Limb (tissue), 2 donors: ENCODE data around the gene TRMT11.
"Not testable (repeated sequence)": the region's sequence is repeated elsewhere in the genome, so short reads cannot be mapped to it uniquely, and the experiment has no call there.

ENCODE experiments used
- DNase-seq, 2 donors: peaks; one replicate each; pipeline ENCODE4 v3.0.0-alpha.2; 2016; ENCODE audit errors: extremely low spot score in 2 of 2

The TRMT11 gene

GRCh38 chr6:125986301-125987025 lies at the start of gene TRMT11:
TRMT11 (plus strand) TSS chr6:125986540; CDS start chr6:125986551, 11 bp downstream.
- DNase-seq: peak; percentile 90

- no peak for DNase-seq
These were observed 47.3 kb upstream of the TRMT11 start for GRCh38 chr6:125939026-125939425.

- no peak for DNase-seq
These were observed 46.5 kb upstream of the TRMT11 start for GRCh38 chr6:125939791-125940190.

- no peak for DNase-seq
These were observed 45.9 kb upstream of the TRMT11 start for GRCh38 chr6:125940247-125941041.

GRCh38 chr6:125942672-125943527 lies 43.4 kb upstream of the TRMT11 start:
- DNase-seq: no peak

GRCh38 chr6:125943528-125944433 lies 42.6 kb upstream of the TRMT11 start:
- no peak for DNase-seq

GRCh38 chr6:125944434-125944816 lies 41.9 kb upstream of the TRMT11 start:
- no peak for DNase-seq

- no peak for DNase-seq
These were observed 41.4 kb upstream of the TRMT11 start for GRCh38 chr6:125944896-125945295.

- DNase-seq: no peak
These were observed 40.8 kb upstream of the TRMT11 start for GRCh38 chr6:125945378-125946141.

- DNase-seq: no peak
These were observed 38.7 kb upstream of the TRMT11 start for GRCh38 chr6:125947615-125948014.

GRCh38 chr6:125948455-125948854 lies 37.9 kb upstream of the TRMT11 start:
- DNase-seq: no peak

- DNase-seq: no peak
These were observed 37.3 kb upstream of the TRMT11 start for GRCh38 chr6:125949069-125949468.

GRCh38 chr6:125950293-125950692 lies 36.0 kb upstream of the TRMT11 start:
- DNase-seq: no peak

- not testable (repeated sequence) for DNase-seq
These were observed 35.6 kb upstream of the TRMT11 start for GRCh38 chr6:125950716-125951115.

GRCh38 chr6:125951323-125951722 lies 35.0 kb upstream of the TRMT11 start:
- no peak for DNase-seq

- DNase-seq: no peak
These were observed 33.4 kb upstream of the TRMT11 start for GRCh38 chr6:125952764-125953501.

GRCh38 chr6:125953502-125953875 lies 32.9 kb upstream of the TRMT11 start:
- peak in 1 of 2 donors; percentile 32 for DNase-seq

- no peak for DNase-seq
These were observed 31.5 kb upstream of the TRMT11 start for GRCh38 chr6:125954735-125955339.

GRCh38 chr6:125955973-125956372 lies 30.4 kb upstream of the TRMT11 start:
- DNase-seq: no peak
